Cortex of kidney (tissue), 1 donor: Measurements from ENCODE around the gene PHLDB3.

ENCODE experiments used
- DNase-seq: peaks from one replicate; lab custom pipeline; 2025; lab: John Stamatoyannopoulos, UW

Gene PHLDB3

GRCh38 chr19:43498233-43498842, 6.2 kb downstream of the PHLDB3 start:
- no peak for DNase-seq

DNA sequence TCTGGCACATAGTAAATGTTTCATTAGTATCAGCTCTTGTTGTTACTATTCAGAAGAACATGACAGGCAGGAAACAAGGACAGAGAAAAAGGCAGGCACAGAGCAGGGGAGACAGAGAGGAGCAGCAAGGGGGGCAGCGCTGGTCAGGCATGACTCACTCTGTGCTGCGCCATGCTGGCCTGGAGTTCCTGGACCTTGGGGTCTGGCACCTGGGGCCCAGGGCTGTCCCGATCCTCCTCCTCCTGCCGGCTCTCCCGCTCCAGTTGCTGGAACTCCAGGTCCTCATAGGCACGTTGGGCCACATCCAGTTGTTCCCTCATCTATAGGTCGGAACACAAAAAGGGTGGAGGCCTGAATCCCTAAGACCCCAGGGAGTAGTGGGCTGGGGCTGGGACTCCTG, 7.6 kb downstream of the PHLDB3 start:
- DNase-seq: no peak

DNA sequence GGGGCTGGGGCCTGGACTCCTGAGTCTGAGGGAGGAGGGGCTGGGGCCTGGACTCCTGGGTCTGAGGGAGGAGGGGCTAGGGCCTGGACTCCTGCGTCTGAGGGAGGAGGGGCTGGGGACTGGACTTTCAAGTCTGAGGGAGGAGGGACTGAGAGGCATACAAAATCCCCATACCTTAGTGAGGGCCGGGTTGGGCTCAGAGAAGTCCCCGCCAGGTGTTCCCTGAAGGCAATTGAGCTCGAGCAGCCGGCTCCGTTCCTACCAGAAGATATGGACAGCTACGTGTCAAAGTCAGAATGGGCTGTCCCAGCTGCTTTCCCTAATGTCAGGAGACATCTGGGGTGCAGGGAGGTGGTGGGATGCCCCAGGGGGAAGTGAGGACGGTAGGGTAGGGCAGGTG, 9.5 kb downstream of the PHLDB3 start:
- DNase-seq: no peak

DNA sequence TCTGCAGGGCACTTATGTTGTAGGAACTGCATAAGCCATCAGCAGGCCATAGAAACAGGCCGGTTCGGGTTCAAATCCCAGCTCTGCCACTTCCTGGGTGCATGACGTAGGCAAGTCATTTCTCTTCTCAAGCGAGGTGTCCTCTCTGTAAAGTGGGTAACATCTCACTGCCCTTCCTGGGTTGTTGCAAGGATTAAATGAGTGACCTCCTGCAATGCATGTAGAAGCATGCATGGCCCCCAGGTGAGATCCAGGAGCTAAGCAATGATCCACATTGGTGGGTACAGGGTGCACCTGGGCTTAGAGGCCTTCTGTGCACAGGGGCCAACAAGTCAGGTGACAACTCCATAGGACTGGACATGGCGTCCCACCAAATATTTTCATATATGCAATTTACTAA, 13.8 kb downstream of the PHLDB3 start:
- DNase-seq: no peak

- DNase-seq: no peak
Observed at GRCh38 chr19:43489979-43490599, 14.5 kb downstream of the PHLDB3 start.

GRCh38 chr19:43489310-43489709, 15.2 kb downstream of the PHLDB3 start:
- DNase-seq: no peak

DNA sequence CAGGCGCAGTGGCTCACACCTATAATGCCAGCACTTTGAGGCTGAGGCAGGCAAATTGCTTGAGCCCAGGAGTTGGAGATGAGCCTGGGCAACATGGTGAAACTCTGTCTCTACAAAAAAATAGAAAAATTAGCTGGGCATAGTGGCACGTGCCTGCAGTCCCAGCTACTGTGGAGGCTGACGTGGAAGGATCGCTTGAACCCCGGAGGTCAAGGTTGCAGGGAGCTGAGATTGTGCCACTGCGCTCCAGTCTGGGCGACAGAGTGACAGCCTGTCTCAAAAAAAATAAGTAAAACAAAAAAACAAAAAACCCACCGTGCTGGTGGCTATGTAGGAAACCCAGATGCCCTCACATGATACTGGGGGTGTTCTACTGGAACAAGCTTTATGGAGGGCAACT, 16.4 kb downstream of the PHLDB3 start:
- no peak for DNase-seq

GRCh38 chr19:43486412-43486811, 18.1 kb downstream of the PHLDB3 start:
- DNase-seq: no peak

DNA sequence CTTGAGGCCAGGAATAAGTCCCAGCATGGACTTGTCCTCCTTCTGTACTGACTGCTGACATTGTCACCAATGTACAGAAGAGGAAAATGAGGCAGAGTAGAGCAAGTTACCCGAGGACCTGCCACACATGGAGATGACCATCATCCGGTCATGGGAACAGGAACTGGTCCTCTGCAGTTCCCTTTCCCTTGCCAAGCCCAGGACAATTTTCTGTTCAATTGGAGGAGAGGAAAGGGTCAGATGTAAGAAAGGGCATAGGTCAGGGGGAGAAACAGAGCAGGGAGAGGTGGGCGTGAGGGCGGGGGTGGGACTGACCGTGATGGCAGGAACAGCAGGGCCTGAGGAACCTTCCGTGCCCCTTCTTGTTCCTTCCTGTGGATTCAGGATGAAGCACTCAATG, 18.6 kb downstream of the PHLDB3 start:
- DNase-seq: no peak

- DNase-seq: no peak
Observed at GRCh38 chr19:43483281-43483680, 21.3 kb downstream of the PHLDB3 start.

DNA sequence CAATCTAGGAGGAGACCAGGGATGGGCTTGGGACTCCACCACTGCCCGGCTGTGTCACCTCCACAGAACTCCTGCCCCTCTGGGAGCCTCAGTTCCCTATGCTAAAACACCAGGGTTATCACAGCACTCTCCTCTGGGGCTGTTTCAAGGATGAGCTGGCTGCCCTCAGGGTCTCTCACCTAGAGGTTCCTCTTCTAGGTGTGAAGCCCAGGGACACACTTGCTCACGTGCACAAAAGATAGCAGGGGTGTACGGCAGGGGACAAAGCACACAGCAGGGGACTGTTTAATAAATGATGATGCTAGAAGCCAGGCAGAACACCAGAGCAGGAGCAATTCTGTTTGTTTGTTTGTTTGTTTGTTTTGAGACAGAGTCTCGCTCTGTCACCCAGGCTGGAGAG, 22.4 kb downstream of the PHLDB3 start:
- DNase-seq: no peak

DNA sequence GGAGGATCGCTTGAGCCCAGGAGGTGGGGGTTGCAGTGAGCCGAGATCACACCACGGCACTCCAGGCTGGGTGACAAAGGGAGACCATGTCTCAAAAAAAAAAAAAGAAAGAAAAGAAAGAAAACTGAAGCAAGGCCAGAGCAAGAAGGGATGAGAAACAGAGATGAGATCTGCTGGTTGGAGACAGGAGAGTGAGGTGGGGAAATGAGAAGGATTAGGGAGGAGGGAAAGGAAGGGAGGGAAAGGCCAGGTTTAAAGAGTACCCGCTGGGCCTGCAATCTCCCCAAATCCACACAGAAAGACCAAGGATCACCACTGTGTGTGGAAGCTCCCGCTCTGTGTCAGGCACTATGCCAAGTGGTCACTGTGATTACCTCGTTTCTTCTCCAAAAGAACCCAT, 22.8 kb downstream of the PHLDB3 start:
- no peak for DNase-seq

GRCh38 chr19:43480574-43480973, 24.0 kb downstream of the PHLDB3 start:
- no peak for DNase-seq

GRCh38 chr19:43479961-43480561, 24.5 kb downstream of the PHLDB3 start:
- no peak for DNase-seq

DNA sequence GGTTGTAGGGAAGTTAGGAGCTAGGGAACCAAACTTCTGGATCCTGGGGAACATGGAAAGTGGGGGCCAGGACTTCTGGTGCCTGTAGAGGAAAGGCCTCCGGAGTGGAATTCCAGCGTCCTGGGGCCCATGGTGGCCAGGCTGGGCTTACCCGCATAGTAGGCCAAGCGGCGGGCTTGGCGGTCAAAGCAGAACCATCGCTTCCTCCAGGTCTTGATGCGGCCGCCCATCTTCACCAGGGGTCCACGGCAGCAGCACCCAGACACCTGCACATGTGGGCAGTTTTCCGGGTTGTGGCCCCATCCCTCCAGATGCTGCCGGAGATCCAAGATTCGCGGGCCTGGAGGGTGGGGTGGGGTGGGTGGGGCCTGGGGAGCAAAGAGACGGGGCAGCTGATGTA, 25.3 kb downstream of the PHLDB3 start:
- no peak for DNase-seq

DNA sequence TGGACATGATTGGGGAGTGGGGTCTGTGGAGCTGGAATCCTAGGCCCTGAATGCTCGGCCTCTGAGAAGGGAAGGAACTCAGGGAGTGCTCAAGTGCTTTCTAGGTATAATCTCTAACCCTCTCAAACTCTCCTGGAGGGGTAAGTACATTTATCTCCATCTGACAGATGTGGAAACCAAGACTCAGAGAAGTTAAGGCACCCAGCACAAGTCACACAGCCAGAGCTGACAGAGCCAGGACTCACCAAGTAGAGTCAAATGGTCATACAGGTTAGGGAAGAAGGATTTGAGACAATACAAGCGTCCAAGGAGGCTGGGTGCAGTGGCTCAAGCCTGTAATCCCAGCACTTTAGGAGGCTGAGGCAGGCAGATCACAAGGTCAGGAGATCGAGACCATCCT, 26.2 kb downstream of the PHLDB3 start:
- no peak for DNase-seq

DNA sequence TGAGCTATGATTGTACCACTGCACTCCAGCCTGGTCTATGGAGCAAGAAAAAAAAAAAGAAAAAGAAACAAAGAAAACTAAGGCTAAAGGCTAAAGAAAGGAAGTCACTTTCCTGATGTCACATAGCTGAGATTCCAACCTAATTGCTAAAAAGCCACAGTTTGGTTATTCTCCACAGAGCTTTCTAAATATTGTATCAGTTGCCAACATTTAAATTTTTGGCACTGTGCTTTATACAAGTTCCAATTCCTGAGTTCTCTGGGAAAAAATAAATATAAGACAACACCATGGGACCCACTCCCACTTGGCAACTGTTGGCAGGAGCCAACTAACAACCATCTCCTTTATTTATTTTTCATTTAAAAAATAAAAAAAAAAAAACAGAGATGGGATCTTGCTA, 27.9 kb downstream of the PHLDB3 start:
- DNase-seq: no peak

GRCh38 chr19:43474986-43475705, 29.4 kb downstream of the PHLDB3 start:
- peak; percentile 45 for DNase-seq

GRCh38 chr19:43474487-43474886, 30.1 kb downstream of the PHLDB3 start:
- no peak for DNase-seq

DNA sequence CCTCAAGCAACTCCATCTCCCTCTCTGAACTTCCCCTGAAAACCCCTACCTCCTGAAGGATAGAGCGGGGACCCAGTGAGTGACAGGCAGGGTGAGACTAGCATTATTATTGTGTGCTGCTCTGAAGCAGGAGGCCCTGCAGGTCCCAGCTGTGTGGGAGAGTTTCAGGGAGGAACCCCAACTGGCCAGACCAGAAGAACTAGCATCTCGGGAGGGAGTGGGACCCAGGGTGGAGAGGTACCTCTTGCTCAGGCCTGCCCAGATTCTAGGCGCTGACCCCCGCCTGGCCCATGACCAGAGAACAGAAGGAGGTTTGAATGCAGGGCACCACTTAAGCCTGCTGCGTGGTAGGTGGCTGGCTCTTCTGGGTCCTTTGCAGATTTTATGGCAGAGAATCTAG, 33.5 kb downstream of the PHLDB3 start:
- no peak for DNase-seq

DNA sequence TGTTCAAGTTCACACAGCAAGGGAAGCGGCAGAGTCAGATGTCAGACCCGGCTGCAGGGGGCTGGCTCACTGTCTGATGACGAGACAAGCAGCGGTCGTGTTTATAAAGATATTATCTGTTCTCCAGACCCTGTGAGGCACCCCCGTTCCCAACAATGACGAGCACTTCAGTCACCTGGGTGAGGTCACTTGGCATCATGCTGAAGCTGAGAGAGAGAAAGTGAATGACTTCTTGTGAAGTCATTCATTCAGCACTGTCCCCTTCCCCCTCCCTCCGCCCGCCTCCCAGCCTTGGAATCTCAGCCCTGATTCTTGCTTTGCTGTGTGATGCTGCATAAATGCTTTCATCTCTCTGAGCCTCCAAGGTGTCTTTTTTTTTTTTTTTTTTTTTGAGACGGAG, 34.3 kb downstream of the PHLDB3 start:
- no peak for DNase-seq

- DNase-seq: no peak
Observed at GRCh38 chr19:43469160-43469480, 35.4 kb downstream of the PHLDB3 start.
